ENCODE measurements around the gene DTX1. TPM values are rescaled to one million over a fixed set of nuclear protein-coding genes. Genes with fewer than 3 reads are reported as not detected.

Gene DTX1
- total and polyA plus RNA-seq, 4 donors, result 1.3 to 4.9 (median 2.2) TPM

- Histone ChIP-seq H3K36me3 (ENCODE audit: control insufficient read depth in 4 of 4, insufficient read depth in 4 of 4, low read length in 4 of 4) (no peaks in the 10 kb centered on the region), H3K27ac (ENCODE audit: low read depth in 1 of 2, low read length in 1 of 2) (peak overlapping the region in 1 of 2 donors; percentile 58), H3K27me3 (ENCODE audit: control insufficient read depth in 3 of 3, insufficient read depth in 3 of 3, low read length in 2 of 3) (no peaks in the 10 kb centered on the region), H3K4me1 (ENCODE audit: control insufficient read depth in 5 of 5, insufficient read depth in 5 of 5, low read length in 5 of 5) (no peaks in the 10 kb centered on the region), H3K4me3 (no peak overlapping the region), H3K9me3 (ENCODE audit: control insufficient read depth in 4 of 4, insufficient read depth in 3 of 4, low read length in 3 of 4) (peaks cover 0 to 3% (median 0%) of the 10 kb centered on the region in 4 donors), H3K9ac (ENCODE audit: insufficient read depth in 1 of 2, low read length in 2 of 2) (no peak overlapping the region)
- 24 to 50% methylated on average over 17 of the region's 17 CpGs for WGBS, 2 donors
- ATAC-seq (ENCODE audit: insufficient read depth, low FRiP score) (no peak), DNase-seq (no peak)
- TF ChIP-seq CTCF (IDR thresholded peaks at IDR 0.05; ENCODE audit: control extremely low read depth, extremely low read depth), result no peak
These were observed 85.8 kb downstream of the DTX1 start for GRCh38 chr12:113142173-113142885.

GRCh38 chr12:113142886-113143332 lies 86.4 kb downstream of the DTX1 start:
- DNase-seq, result no peak
- Histone ChIP-seq H3K27ac (ENCODE audit: low read depth in 1 of 2, low read length in 1 of 2) (peak overlapping the region in 1 of 2 donors; percentile 58), H3K9ac (ENCODE audit: insufficient read depth in 1 of 2, low read length in 2 of 2) (no peak overlapping the region), H3K4me3 (no peak overlapping the region), H3K36me3 (ENCODE audit: control insufficient read depth in 4 of 4, insufficient read depth in 4 of 4, low read length in 4 of 4) (no peaks in the 10 kb centered on the region), H3K4me1 (ENCODE audit: control insufficient read depth in 5 of 5, insufficient read depth in 5 of 5, low read length in 5 of 5) (no peaks in the 10 kb centered on the region), H3K9me3 (ENCODE audit: control insufficient read depth in 4 of 4, insufficient read depth in 3 of 4, low read length in 3 of 4) (peaks cover 0 to 3% (median 0%) of the 10 kb centered on the region in 4 donors), H3K27me3 (ENCODE audit: control insufficient read depth in 3 of 3, insufficient read depth in 3 of 3, low read length in 2 of 3) (no peaks in the 10 kb centered on the region)
- WGBS, 2 donors, result 51 to 61% methylated on average over 5 of the region's 5 CpGs
- no peak for TF ChIP-seq CTCF (IDR thresholded peaks at IDR 0.05; ENCODE audit: control extremely low read depth, extremely low read depth)
- ATAC-seq (ENCODE audit: insufficient read depth, low FRiP score), result no peak

GRCh38 chr12:113143959-113144358 lies 87.4 kb downstream of the DTX1 start:
- Histone ChIP-seq H3K9me3 (ENCODE audit: control insufficient read depth in 4 of 4, insufficient read depth in 3 of 4, low read length in 3 of 4) (peaks cover 0 to 3% (median 0%) of the 10 kb centered on the region in 4 donors), H3K36me3 (ENCODE audit: control insufficient read depth in 4 of 4, insufficient read depth in 4 of 4, low read length in 4 of 4) (no peaks in the 10 kb centered on the region), H3K4me3 (no peak overlapping the region), H3K27me3 (ENCODE audit: control insufficient read depth in 3 of 3, insufficient read depth in 3 of 3, low read length in 2 of 3) (no peaks in the 10 kb centered on the region), H3K4me1 (ENCODE audit: control insufficient read depth in 5 of 5, insufficient read depth in 5 of 5, low read length in 5 of 5) (no peaks in the 10 kb centered on the region), H3K27ac (ENCODE audit: low read depth in 1 of 2, low read length in 1 of 2) (no peak overlapping the region), H3K9ac (ENCODE audit: insufficient read depth in 1 of 2, low read length in 2 of 2) (no peak overlapping the region)
- no peak for TF ChIP-seq CTCF (IDR thresholded peaks at IDR 0.05; ENCODE audit: control extremely low read depth, extremely low read depth)
- DNase-seq, result no peak
- ATAC-seq (ENCODE audit: insufficient read depth, low FRiP score), result no peak
- 94% methylated on average over 8 of the region's 8 CpGs for WGBS, 2 donors

Measured in lung (tissue), 12 donors.